GM12801 (cell line): ENCODE measurements around the gene JAKMIP1.

ENCODE experiments used
- CTCF ChIP-seq: IDR thresholded peaks from one replicate; pipeline ENCODE4 v1.5.1; 2011; ENCODE audit warnings: control low read depth; ENCODE audit not compliant: insufficient read length; ENCODE audit errors: extremely low read depth

The JAKMIP1 gene

GRCh38 chr4:6172093-6172926, 28.0 kb downstream of the JAKMIP1 start:
- TF ChIP-seq CTCF, result no peak

GRCh38 chr4:6169239-6169638, 31.1 kb downstream of the JAKMIP1 start:
- TF ChIP-seq CTCF, result no peak

GRCh38 chr4:6165766-6166165, 34.6 kb downstream of the JAKMIP1 start:
- no peak for TF ChIP-seq CTCF

GRCh38 chr4:6162885-6163284, 37.5 kb downstream of the JAKMIP1 start:
- TF ChIP-seq CTCF, result no peak

GRCh38 chr4:6161921-6162464, 38.4 kb downstream of the JAKMIP1 start:
- TF ChIP-seq CTCF, result no peak

- no peak for TF ChIP-seq CTCF
These were observed 39.8 kb downstream of the JAKMIP1 start for GRCh38 chr4:6160536-6160935.

GRCh38 chr4:6157926-6158325, 42.4 kb downstream of the JAKMIP1 start:
- no peak for TF ChIP-seq CTCF
